Measurements from ENCODE around the gene FBXL4.

Gene FBXL4

DNA sequence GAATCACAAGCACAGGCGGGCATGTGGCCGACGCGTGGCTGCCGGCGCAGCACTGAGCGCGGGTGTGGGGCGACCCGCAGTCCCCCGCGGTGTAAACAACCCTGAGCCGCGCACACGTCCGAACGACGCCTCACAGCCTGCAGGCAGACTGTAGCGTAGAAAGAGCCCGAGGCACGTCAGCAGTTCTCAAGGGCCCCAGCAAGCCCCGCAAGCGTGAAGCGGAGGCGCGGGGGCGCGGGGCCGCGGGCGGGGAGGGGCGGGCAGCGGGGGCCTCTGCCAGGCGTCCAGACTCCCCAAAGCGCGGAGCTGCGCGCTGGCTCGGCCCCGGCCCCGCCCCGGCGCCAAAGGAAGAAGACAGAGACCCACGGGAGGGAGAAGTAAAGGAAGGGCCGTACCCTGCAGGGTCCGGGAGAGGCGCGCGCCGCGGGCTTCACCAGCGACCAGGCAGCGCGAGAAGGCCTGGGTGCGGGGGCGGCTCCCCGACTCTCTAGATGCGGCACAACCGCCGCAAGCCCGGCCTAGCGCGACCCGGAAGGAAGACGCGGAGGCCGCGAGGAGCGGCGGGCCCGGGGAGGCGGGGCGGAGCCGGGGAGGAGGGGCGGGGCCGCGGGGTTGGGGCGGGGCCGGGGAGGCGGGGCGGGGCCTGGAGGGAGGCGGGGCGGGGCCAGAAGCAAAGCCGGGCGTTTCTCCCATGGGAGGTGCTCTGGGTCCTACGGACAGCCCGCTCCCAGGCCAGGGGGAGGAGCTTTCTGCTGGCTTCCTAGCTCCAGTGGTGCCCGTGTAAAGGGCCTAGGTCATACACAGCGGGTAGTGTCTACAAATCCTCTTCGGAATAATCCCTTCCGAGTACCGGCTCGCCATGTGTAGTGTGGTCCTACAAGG lies at the start of gene FBXL4:
Gene FBXL4 (minus strand): TSS at position 536 of the 882 bp plus-strand sequence. CDS start 20,958 bp downstream, outside the sequence.
- peak; percentile 95 for DNase-seq

DNA sequence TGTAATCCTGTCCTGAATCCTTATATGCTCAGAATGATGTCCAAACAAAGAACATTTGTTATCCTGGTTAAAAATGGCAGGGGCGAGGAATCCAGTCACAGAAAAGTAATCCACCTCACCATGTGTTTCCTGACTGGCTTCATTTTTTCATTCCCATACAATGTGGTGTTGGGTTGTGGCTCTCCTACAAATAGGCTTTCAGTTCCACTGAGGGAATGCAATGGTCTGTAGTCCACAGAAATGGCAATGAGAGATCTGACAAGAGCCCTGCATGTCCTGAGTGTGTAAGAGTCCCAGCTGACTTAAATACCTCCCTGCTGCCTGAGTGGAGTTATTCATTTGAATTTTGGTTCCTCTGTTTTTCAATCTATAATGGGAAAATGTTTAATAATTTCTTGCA lies 47.4 kb upstream of the FBXL4 start:
- DNase-seq: no peak

DNA sequence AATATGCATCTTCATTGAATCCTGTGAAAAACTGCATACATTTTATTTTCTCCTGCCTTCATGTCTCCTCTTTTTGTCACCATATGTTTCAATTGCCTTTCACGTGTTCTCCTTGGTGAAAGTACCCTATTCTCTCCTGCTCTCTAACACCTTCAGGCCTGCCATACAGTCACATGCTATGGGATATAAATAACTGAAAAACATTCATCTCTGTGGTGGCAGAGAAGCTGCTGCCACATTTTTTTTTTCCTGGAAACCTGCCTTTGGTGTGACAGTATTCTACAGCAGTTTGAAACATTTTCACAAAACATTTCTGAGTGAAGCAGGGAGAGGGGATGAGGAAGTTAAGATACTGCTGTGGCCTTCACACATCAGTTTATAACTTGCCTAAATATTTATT lies 44.8 kb upstream of the FBXL4 start:
- DNase-seq: no peak

DNA sequence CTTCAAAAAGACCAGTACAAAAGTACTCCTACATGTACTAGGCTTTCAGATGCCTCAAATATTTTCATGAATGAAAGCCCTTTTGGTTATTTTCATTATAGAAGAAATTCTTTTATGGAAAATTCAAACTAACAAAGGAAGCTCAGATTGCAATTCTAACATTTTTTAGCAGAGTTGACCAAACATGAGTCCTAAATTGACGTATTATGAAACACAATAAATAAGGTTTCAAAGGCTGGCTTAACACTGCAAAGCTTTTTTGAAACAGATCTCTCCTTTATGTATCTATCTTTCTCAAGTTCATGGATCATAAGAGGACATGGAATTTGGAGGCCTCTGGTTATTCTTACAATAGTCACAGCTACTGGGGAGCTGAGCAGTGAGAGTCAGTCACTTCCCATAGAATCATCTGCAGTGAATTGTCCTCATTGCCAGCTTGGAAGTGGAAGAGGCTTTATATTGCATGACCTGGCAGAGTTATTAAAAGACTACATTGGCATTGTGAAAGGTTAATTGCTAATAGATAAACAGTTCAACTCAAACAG lies 38.4 kb upstream of the FBXL4 start:
- no peak for DNase-seq

DNA sequence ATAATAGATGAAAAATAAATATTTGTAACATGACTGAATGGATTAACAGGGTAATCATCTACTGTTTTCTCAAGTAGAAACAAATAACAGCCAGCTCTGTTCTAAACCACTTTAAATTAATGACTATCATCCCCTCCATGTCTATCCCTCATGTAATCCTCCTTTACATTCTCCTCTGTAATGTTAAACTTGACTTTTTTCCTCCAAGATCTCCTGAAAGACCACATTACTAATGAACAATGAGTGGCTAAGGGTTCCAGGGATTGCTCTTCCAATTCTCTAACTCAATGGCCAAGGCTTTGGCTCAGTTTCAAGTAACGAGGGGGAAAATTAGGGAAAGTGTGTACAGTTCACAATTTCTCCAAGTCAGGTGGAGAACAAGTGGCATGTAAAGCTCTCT lies 37.6 kb upstream of the FBXL4 start:
- no peak for DNase-seq

DNA sequence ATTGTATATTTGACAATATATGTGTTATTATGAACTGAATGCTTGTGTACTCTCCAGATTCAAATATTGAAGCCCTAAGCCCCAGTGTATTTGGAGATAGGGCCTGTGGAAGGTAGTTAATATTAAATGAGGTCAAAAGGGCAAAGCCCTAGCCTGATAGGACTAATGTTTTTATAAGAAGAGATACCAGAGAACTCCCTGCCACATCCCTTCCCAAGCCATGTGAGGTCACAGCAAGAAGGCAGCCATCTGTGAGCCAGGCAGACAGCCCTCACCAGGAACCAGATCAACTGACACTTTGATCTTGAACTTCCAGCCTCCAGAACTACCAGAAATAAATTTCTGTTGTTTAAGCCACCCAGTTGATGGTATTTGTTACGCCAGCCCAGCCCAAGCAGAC lies 36.4 kb upstream of the FBXL4 start:
- no peak for DNase-seq

DNA sequence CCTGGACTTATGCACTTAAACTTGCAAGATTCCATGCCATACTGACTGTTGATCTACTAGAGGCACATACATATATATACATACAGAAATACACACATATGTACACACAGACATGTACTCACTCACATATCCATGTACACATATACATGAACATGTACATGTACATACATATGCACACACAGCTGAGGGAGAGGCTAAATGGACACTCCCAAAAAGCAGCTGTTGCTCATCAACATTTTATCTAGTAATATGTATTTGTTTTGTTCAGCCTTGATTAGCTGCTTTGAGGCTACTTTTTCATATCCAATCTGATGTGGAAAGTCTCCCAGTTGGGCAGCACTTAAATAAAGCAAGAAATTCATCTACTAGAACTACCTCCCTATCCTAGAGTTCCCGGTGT lies 33.7 kb upstream of the FBXL4 start:
- no peak for DNase-seq

DNA sequence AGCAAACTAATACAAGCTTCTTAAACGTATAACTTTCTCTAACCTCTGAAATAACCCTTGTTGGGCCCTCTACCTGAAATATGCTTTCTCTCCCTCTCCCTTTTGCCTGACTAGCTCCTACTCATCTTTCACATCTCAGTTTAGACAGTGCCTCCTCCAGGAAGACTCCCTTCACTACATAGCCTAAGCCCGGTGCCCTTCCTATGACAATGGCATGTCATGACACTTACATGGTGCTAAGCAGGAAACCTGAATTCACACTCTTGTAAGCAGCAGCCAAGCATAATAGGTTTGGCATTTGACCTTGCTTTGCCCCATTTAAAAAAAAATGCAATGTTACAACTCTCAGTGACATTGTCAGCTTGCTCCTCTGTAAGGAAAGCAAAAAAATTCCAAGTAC lies 33.1 kb upstream of the FBXL4 start:
- DNase-seq: no peak

DNA sequence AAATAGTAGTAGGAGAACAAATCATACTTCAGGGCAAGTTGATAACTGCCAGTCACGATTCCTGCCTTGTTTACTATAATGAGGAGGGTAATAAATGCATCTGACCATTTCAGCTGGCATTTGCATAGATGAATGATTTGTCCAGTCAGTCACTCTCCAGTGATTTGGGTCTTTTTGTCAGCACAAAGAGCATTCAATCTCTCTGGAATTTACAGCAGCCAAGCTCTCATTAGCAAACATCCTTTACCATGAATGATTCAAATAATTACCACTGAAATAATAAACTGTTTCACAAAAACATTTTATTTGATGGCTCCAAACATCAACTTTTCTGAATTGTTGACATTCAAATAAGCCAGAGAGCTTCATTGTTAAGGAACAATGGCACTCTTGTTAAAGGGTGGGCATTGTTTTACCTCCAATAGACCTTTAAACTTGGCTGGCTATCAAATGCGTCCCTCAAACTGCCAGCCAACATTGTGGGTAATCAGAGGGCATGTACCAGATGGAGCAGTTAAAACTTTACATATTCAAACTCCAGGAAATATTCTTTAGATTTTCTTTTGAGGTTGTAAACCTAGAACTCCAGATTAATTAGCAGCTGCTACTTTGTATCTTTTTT lies 30.0 kb upstream of the FBXL4 start:
- peak; percentile 15 for DNase-seq

DNA sequence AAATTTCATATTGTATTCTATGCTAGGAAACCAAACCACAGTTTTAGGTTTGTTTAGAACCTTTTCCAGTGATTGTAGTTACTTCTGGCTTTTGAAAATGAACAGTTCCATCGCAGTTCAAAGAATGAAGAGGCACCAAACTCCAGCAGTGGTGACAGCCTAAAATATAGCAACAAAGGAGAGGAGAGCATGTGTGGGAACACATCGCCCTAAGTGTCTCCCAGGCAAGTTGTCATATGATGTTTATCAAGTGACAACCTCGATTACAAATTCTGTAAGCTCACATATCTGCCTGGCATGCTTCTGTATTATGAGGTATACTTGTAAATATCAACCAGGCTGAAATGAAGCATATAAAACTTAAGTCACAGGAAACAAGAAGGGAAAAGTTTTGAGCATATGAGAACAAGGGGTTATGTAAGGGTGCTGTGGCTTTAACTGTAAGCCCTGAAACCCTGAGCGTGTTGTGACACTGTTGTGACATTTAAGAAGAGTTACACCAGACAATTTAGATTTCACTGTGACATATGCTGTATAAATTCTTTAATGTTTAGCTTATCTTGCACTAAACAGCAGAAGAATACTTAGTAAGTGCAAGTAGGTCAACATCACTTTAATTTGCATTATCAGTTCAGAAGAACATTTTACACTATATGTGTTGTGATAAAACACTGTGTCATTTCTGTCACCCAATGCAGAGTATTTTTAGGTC lies 29.1 kb upstream of the FBXL4 start:
- no peak for DNase-seq

DNA sequence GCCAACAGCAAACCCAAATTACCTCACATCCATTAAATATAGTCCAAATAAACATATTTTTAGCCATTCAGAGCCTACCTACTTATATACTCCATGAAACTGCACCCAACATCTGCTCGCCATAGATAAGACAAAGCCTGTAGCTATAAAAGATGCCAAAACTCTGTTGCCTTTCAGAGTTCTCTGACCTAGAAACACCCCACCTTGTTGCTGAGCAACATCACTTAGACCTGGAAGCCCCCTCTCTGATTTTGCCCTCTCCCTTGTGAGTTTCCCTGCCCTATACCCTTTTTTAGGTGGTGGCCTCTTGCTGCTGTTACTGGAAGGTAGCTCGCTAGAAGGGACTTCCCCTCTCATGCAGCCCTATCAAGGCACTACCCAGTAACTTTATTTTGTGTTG lies 27.7 kb upstream of the FBXL4 start:
- no peak for DNase-seq

DNA sequence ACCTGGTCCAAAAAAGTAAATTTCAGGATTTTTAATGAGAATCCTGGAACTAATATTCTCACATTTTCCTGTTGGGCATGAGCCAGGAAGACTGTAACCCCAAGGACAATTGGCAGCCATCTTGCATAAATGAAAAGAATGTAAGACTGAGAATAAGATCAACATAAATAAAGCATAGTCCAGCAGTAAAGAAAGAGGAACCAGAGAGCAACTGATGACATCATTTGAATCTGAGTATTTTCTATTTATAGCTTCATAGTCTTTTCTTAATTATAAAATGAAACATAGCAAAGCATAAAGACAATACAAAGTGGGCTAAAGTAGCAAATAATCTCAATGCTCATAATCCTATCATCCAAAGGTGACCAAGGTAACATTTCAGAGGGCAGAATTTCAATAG lies 26.6 kb upstream of the FBXL4 start:
- DNase-seq: no peak

DNA sequence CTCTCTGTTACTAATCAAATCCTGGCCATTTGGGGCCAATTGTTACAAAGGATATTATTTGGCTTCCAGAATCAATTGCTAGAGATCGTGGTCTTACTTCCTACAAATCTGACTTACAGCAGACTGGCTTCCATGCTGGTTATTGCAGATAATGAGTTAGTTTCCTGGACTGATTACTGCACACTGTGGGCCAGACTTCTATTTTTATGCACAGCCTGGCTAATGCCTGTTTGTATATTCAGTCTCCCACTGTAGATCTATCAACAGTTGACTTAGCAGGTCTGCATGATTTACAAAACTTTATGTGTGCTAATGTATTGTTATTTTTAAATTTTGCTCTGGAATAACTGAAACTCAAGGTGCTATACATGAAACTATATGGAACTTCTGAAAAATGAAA lies 25.8 kb upstream of the FBXL4 start:
- DNase-seq: no peak

DNA sequence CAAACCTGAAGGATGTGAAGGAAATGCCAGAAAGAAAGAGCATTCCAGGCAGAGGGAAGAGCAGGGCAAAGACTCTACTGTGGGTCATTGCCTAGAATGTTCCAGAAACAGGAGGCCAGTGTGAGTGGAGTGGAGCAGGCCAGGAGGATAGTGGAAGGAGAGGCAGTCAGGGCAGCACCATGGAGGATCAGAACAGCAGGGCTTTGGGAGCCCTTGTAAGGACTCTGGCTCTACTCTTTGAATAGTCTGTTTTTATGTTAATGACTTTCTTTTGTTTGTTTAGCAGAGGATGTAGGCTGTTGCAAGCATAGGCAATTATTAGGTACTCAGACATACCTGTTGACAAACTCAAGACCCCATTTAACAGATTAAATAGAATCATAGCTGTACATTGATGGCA lies 23.6 kb upstream of the FBXL4 start:
- DNase-seq: peak; percentile 22

DNA sequence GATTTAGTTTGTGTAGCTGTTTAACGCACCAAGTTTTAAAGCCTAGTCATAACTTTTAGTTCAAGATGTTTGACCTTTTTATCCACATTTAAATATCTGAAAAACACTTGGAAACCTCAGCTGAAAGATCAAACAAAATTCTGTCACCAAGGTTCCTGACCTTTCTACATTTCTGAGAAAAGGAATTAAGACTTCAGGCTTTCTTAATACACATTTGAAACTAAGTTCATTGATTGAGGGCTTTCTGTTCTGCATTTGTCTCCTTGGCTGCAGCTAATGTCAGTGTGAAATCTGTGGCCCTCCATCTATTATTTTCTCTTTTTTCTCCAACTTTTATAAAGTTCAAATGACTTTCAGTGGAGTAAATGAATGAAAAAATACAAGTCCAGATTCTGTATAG lies 22.7 kb upstream of the FBXL4 start:
- no peak for DNase-seq

DNA sequence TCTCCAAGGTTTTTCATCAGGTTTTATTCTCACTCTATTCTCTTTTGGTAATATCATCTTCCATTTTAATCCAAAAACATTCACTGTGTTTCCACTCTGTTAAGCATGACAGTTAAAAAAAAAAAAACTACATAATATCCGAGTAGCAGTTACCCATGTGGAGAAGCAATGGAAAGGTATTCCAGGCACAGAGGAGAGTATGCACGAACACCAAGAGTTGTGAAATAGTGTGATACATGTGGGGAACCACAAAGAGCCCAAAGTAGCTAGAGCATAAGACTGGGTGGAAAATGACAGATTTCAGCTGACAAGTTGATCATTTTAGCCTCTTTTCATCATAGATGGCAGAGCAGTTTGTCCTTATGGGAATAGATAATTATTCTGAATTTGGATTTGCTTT lies 19.9 kb upstream of the FBXL4 start:
- DNase-seq: no peak

DNA sequence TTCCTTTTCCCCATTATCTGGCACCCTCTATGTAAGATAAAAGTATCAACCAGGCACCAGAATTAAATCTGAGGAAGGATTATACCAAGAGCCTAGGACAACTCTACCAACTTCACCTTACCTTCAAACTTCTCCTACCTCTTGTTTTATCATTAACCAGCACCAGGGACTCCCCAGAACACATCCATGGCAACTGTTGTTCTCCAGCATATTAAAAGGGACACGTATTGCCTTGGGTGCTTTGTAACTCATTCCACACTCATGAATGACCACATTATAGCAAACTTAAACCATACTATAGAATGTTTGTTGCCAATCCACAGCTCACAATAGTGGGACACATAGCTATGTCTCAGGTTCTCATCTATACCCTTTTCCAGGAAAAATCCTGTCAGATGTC lies 11.9 kb upstream of the FBXL4 start:
- no peak for DNase-seq

DNA sequence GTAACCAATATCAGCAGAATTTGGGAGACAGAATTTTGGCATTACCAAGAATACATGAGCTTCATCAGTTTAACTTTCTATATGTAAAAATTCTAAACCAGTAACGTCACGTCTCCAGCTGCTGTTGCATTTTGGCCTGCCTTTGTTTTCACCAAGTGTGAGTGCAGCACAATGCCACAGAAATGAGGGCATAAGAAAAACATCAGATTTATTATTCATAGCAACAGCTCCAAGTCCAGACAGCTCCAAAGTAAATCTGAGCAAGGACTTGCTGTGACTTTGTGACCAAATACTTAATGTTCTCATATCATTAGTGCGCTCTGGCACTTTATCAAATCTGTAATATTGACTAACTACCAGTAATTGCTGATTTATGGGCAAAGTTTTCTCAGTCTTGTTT lies 11.0 kb upstream of the FBXL4 start:
- DNase-seq: no peak

DNA sequence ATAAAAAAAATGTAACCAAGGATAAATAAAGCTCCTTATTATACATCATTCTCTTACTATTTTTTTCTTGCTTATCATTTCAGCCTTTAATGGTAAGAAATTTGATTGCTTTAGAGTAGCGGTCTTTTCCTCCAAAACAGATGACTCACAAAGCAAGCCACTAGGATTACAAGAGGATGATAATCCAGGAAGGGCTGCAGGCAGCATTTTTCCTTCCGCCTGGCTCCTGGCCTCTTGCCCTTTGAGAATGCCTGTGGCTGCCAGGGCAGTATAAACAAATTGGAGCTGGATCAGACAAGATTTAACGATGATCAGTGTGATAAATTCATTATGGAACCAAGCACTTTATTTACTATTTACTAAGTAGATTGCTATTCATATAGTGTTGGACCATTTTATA lies 9.7 kb upstream of the FBXL4 start:
- DNase-seq: no peak

DNA sequence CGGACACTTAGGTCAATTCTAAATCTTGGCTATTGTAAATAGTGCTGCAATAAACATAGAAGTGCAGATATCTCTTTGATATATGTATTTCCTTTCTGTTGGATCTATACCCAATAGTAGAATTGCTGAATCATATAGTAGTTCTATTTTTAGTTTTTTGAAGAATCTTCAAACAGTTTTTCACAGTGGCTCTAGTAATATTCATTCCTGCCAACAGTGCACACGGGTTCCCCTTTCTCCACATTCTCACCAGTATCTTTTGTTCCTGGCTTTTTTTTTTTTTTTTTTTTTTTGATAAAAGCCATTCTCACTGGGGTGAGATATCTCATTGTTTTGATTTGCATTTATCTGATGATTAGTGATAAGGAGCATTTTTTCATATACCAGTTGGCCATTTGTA lies 1.8 kb upstream of the FBXL4 start:
- DNase-seq: no peak

DNA sequence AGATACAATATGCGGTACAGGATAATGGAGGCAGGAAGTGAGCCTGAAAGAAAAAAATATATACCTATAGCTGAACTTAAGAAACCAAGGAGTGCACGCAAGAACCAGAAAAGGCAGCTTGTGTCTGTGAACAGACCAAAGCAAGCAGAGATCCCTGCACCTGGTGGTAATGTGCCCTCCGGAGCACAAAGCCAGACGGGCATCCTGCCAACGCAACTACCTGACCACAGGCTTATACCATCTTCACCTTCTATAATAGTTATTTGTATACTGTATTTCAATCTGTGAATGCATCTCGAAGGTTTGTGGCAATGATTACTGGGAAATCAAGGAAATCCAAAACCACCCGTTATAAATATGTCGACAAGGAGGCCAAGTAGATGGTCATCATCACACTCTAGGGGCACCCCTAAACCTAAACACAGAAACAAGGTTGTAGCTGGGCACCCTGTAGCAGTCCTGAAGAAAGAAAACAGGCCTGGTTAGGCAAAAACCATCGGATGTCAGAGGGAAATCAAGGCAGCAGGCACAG lies 801 bp downstream of the FBXL4 start:
- DNase-seq: peak; percentile 72

DNA sequence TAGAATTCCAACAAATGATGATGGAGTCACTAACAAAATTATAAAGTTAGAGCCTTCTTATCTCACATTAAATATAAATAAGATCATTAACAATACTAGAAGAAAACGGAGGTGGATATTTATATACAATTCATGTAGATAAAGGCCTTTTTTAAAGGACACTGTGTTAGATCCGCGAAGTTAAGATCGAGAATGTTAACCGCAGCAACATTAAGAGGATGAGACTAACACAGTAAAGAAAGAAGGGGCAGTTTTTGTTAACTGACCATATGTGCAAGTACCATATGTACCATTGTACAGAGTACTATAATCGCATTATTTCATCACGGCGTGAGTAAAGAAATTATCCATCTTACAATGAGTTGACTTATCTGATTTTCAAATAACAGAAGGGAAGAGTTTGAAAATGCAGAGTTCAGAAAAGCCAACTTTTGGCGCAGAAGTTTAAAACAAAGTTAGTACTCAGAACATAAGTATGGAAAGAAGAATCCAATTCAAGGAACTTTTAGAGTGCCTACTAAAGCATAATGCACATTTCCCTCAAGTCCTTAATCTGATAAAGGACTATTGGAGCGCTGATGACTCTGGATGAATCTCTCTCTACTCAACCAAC lies 1.4 kb downstream of the FBXL4 start:
- DNase-seq: no peak
